T-cell (primary cell): ENCODE results near the gene ADD3. TPM values are rescaled to one million over a fixed set of nuclear protein-coding genes. Genes with fewer than 3 reads are reported as not detected.
A peak's percentile ranks its signal among the peaks of the same experiment; 100 is the strongest.

Experiments
- ATAC-seq, 4 experiments: fragments of 200-7000 bp in 3 of 4; fragments of 150-1000 bp in 1 of 4; cut with Tn5 transposase; replicated peaks in 1 of 4; 1 replicate in 3 of 4; 2 replicates in 1 of 4; pipeline ENCODE4 v1.10.0; 2021; ENCODE audit warnings: moderate library complexity in 3 of 4, mild to moderate bottlenecking in 2 of 4, moderate number of reproducible peaks in 1 of 4
- CTCF ChIA-PET, 2 donors: fragments of 300-600 bp; sonication (Branson Sonifier 250); formaldehyde crosslinking; loops; one replicate each; lab custom pipeline; 2022; ENCODE audit warnings: antibody characterized with exemption in 2 of 2; lab: Charles Lee
- POLR2A ChIA-PET, 2 donors: fragments of 300-600 bp; sonication (Branson Sonifier 250); formaldehyde crosslinking; loops; one replicate each; lab custom pipeline; 2022; ENCODE audit warnings: antibody characterized with exemption in 2 of 2; lab: Charles Lee
- DNase-seq, 35 experiments: peaks; one replicate each; pipeline versions ENCODE4 v3.0.0 to v3.0.0-alpha.2; 2013 to 2023
- H3K27ac ChIP-seq: one replicate; pipeline ENCODE4 v1.5.1; 2013; ENCODE audit warnings: low read length
- H3K27me3 ChIP-seq, 2 experiments: replicated peaks in 1 of 2; 1 replicate in 1 of 2; 2 replicates in 1 of 2; pipeline versions ENCODE4 v1.6.1 to v1.7.0; 2013; ENCODE audit warnings: low read length in 1 of 2, mixed read lengths in 1 of 2; ENCODE audit not compliant: control insufficient read depth in 2 of 2, insufficient read depth in 2 of 2; ENCODE audit errors: extremely low read depth in 1 of 2
- H3K36me3 ChIP-seq, 2 donors: 1 replicate in 1 of 2; 2 replicates in 1 of 2; pipeline versions ENCODE4 v1.6.1 to v1.7.0; 2013; ENCODE audit warnings: low read length in 1 of 2; ENCODE audit not compliant: control insufficient read depth in 2 of 2, insufficient read depth in 1 of 2; ENCODE audit errors: extremely low read depth in 1 of 2
- H3K4me1 ChIP-seq, 2 experiments: 1 replicate in 1 of 2; 2 replicates in 1 of 2; pipeline versions ENCODE4 v1.6.1 to v1.7.0; 2013; ENCODE audit warnings: low read length in 2 of 2, mixed read lengths in 1 of 2; ENCODE audit not compliant: insufficient read depth in 2 of 2, control insufficient read depth in 1 of 2; ENCODE audit errors: extremely low read depth in 1 of 2
- H3K4me3 ChIP-seq, 2 donors: 1 replicate in 1 of 2; 2 replicates in 1 of 2; pipeline versions ENCODE4 v1.5.1 to v1.7.0; 2013; ENCODE audit warnings: mild to moderate bottlenecking in 2 of 2, low read length in 1 of 2, moderate library complexity in 1 of 2; ENCODE audit not compliant: control insufficient read depth in 1 of 2; ENCODE audit errors: extremely low read depth in 1 of 2
- H3K9me3 ChIP-seq: 2 replicates; pipeline ENCODE4 v1.7.0; 2013
- H3K27ac Mint-ChIP-seq, 2 donors: one replicate each; pipeline ENCODE4 v1.8.0; 2020 to 2021; ENCODE audit warnings: mild to moderate bottlenecking in 2 of 2, mixed read lengths in 2 of 2
- H3K27me3 Mint-ChIP-seq, 2 donors: one replicate each; pipeline ENCODE4 v1.8.0; 2021 to 2022; ENCODE audit warnings: mixed read lengths in 2 of 2
- H3K36me3 Mint-ChIP-seq: one replicate; pipeline ENCODE4 v1.8.0; 2021; ENCODE audit warnings: mixed read lengths
- H3K4me1 Mint-ChIP-seq, 3 donors: one replicate each; pipeline ENCODE4 v1.8.0; 2020 to 2022; ENCODE audit warnings: mixed read lengths in 3 of 3, mild to moderate bottlenecking in 1 of 3
- H3K4me3 Mint-ChIP-seq, 3 donors: one replicate each; pipeline ENCODE4 v1.8.0; 2020 to 2022; ENCODE audit warnings: mild to moderate bottlenecking in 3 of 3, mixed read lengths in 3 of 3, moderate library complexity in 3 of 3
- H3K9me3 Mint-ChIP-seq, 3 donors: one replicate each; pipeline ENCODE4 v1.8.0; 2020 to 2022; ENCODE audit warnings: mixed read lengths in 3 of 3
- WGBS: methylation state at CpG from one replicate; pipeline ENCODE4 v1.1.5; 2013; ENCODE audit warnings: missing lambda C conversion rate; ENCODE audit not compliant: insufficient coverage; 5-methylcytosine and 5-hydroxymethylcytosine counted together
- total RNA-seq, 35 experiments: library from RNA in 6 of 35; stranded (reverse) in 6 of 35; fragments of 120-200 nt in 1 of 35; gene quantifications; one replicate each; pipeline versions ENCODE4 v1.2.1 to v1.2.4 and lab custom pipeline; 2013 to 2026

Gene ADD3
- total RNA-seq, 5 donors from 2014 or later (not counting 1 experiment from before 2014, with no cell fraction given) = 296 to 481 (median 303) TPM

DNA sequence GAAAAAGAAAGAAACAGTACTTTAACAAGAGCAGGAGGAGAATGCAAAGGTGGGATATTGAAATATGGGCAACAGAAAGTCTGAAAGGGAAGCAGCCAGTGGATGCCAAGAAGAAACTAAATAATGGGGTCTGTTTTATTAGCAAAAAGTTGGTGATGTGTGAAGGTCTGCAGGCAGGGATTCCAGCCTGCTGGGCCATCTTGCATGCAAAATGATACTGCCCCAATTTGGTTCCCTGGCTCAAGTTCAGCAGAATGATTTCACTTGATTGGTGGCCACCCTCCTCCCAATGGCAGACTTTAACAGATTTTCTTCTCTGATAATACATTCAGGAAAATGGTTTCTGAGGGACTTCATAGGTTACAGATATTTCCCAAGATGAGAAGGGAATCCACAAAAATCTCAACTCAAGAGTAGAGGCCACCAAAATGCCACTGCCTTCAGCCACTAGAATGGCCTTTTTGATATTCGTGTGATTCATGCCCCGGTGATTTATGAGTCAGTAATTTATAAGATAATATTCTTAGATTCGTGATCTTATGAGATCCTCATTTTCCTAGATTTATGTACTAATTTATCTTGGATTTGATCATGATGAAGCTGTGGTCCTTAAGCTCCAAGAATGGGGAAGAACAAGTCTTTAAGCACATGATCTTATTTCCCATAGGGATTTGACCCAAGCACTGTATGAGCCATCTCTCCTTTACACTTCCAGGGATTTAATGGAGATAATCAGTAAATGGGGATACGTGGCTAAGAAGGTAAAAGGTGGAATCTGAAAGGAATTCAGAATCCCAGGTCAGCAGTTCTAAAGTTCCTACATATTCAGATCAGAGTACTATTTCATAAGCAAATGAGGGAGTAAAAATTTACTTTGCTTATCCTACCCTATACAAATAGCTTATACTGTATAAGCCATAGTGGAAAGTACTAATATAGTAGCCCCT, 32.3 kb upstream of the ADD3 start:
- ATAC-seq (no peak), DNase-seq (no peak)
- peaks cover 0 to 1% of the 10 kb centered on the region in 2 donors for H3K27me3 Mint-ChIP-seq
- CTCF ChIA-PET = interaction anchor here (0.6 to 1.4 kb wide), 13 partner anchors 11 to 246 kb away, joined by 3 to 6 read pairs (median 3); partner anchors contain the start of gene ADD3 (in 1 of the 2)
- whole genome bisulfite sequencing = no CpG with 5 or more reads among the region's 4 CpGs
- Histone ChIP-seq H3K36me3 (no peaks in the 10 kb centered on the region), H3K4me3 (no peak overlapping the region), H3K9me3 (no peaks in the 10 kb centered on the region), H3K27me3 (no peaks in the 10 kb centered on the region), H3K4me1 (peaks cover 2 to 3% of the 10 kb centered on the region in 2 experiments), H3K27ac (no peak overlapping the region)
- no peak overlapping the region for H3K27ac Mint-ChIP-seq
- POLR2A ChIA-PET = interaction anchor here in 1 of 2 donors (0.6 kb wide), 1 partner anchor 16 kb away, joined by 3 read pairs; no protein-coding TSS in a partner anchor
- peaks cover 8 to 15% (median 11%) of the 10 kb centered on the region in 3 donors for H3K4me1 Mint-ChIP-seq
- no peaks in the 10 kb centered on the region for H3K9me3 Mint-ChIP-seq
- no peaks in the 10 kb centered on the region for H3K36me3 Mint-ChIP-seq
- no peak overlapping the region for H3K4me3 Mint-ChIP-seq

- peaks cover 0 to 1% of the 10 kb centered on the region in 2 donors for H3K27me3 Mint-ChIP-seq
- no peaks in the 10 kb centered on the region for H3K36me3 Mint-ChIP-seq
- peaks cover 11 to 15% (median 11%) of the 10 kb centered on the region in 3 donors for H3K4me1 Mint-ChIP-seq
- H3K4me3 Mint-ChIP-seq = no peak overlapping the region
- ChIA-PET CTCF (interaction anchor here (0.5 to 1.4 kb wide), 16 partner anchors 12 to 245 kb away, joined by 3 to 6 read pairs (median 3); partner anchors contain the start of gene ADD3 (in 1 of the 2)), POLR2A (interaction anchor here in 1 of 2 donors (0.6 kb wide), 1 partner anchor 17 kb away, joined by 3 read pairs; no protein-coding TSS in a partner anchor)
- Histone ChIP-seq H3K27me3 (no peaks in the 10 kb centered on the region), H3K4me3 (no peak overlapping the region), H3K4me1 (peaks cover 2 to 3% of the 10 kb centered on the region in 2 experiments), H3K27ac (no peak overlapping the region), H3K36me3 (no peaks in the 10 kb centered on the region), H3K9me3 (no peaks in the 10 kb centered on the region)
- WGBS = no CpG with 5 or more reads among the region's 2 CpGs
- DNase-seq (no peak), ATAC-seq (no peak)
- H3K27ac Mint-ChIP-seq = no peak overlapping the region
- H3K9me3 Mint-ChIP-seq = no peaks in the 10 kb centered on the region
Measured at GRCh38 chr10:109976681-109977080, 31.1 kb upstream of the ADD3 start.

DNA sequence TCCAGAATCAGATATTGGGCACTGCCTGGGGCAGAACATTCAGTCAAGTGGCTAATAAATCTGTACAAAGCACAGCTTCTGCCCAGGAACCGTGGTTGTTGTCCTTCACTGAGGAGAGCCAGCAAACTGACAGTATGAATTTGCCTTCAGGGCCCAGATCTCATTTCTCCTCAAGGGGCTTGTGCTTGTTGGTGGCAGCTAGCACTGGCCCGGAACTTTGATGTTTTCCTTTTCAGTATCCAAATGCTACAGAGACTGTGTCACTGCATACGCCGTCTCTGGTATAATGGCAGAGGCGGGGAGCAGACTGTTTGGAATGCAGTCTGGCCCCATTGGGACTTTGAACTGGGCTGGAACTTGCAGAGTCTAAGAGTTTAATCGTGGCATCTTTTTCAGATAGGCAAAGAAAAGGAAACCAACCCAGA, 30.4 kb upstream of the ADD3 start:
- no peaks in the 10 kb centered on the region for H3K36me3 Mint-ChIP-seq
- DNase-seq (no peak), ATAC-seq (no peak)
- Histone ChIP-seq H3K9me3 (no peaks in the 10 kb centered on the region), H3K27ac (no peak overlapping the region), H3K27me3 (no peaks in the 10 kb centered on the region), H3K4me3 (no peak overlapping the region), H3K36me3 (no peaks in the 10 kb centered on the region), H3K4me1 (peaks cover 2 to 3% of the 10 kb centered on the region in 2 experiments)
- POLR2A ChIA-PET = no interaction called here
- H3K27me3 Mint-ChIP-seq = no peaks in the 10 kb centered on the region
- H3K27ac Mint-ChIP-seq = no peak overlapping the region
- peaks cover 11 to 15% (median 11%) of the 10 kb centered on the region in 3 donors for H3K4me1 Mint-ChIP-seq
- CTCF ChIA-PET = interaction anchor here (0.5 to 3.2 kb wide), 3 partner anchors 32 to 94 kb away, joined by 4 to 11 read pairs (median 8); no protein-coding TSS in a partner anchor
- H3K4me3 Mint-ChIP-seq = no peak overlapping the region
- H3K9me3 Mint-ChIP-seq = no peaks in the 10 kb centered on the region
- WGBS = 94% methylated on average over 4 of the region's 6 CpGs

- no peaks in the 10 kb centered on the region for H3K36me3 Mint-ChIP-seq
- no peaks in the 10 kb centered on the region for H3K9me3 Mint-ChIP-seq
- no peak overlapping the region for H3K4me3 ChIP-seq
- H3K27ac Mint-ChIP-seq = no peak overlapping the region
- CTCF ChIA-PET = interaction anchor here (0.6 to 3.2 kb wide), 17 partner anchors 10 to 130 kb away, joined by 3 to 11 read pairs (median 3); no protein-coding TSS in a partner anchor
- no peak overlapping the region for H3K4me3 Mint-ChIP-seq
- peak in 3 of 4 experiments; percentile 40 to 53 (median 46) for ATAC-seq
- WGBS = no CpG with 5 or more reads among the region's 6 CpGs
- H3K4me1 Mint-ChIP-seq = peaks cover 11 to 15% (median 11%) of the 10 kb centered on the region in 3 donors
- H3K27me3 Mint-ChIP-seq = no peaks in the 10 kb centered on the region
- no peaks in the 10 kb centered on the region for H3K36me3 ChIP-seq
- no peaks in the 10 kb centered on the region for H3K27me3 ChIP-seq
- H3K27ac ChIP-seq = no peak overlapping the region
- H3K9me3 ChIP-seq = no peaks in the 10 kb centered on the region
- POLR2A ChIA-PET = no interaction called here
- peak; percentile 18 to 80 (median 53) for DNase-seq
- peaks cover 2 to 3% of the 10 kb centered on the region in 2 experiments for H3K4me1 ChIP-seq
Measured at GRCh38 chr10:109978481-109978880, 29.3 kb upstream of the ADD3 start.

DNA sequence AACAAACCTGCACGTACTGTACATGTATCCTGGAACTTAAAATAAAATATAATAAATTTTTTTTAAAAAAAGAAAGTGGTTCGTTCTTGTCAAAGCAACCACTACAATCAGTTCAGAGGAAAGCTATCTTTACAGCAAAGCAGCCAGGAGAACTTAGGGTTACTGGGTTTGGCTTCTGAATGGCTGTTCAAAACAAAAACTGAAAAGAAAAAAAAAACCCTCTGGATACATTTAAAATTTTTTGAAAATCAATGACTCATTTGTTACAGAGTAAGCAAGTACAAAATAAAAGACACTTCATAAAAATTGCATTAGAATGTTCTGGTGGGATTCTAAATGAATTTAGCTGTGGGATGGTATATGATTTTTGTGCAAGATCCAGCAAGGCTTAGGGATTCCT, 28.6 kb upstream of the ADD3 start:
- peaks cover 11 to 15% (median 11%) of the 10 kb centered on the region in 3 donors for H3K4me1 Mint-ChIP-seq
- ATAC-seq = no peak
- no peak overlapping the region for H3K27ac ChIP-seq
- H3K4me3 Mint-ChIP-seq = no peak overlapping the region
- ChIA-PET CTCF (interaction anchor here (0.5 to 3.2 kb wide), 16 partner anchors 9 to 492 kb away, joined by 3 to 11 read pairs (median 4); no protein-coding TSS in a partner anchor), POLR2A (interaction anchor here in 1 of 2 donors (0.7 kb wide), 1 partner anchor 31 kb away, joined by 3 read pairs; no protein-coding TSS in a partner anchor)
- no peaks in the 10 kb centered on the region for H3K27me3 Mint-ChIP-seq
- H3K27ac Mint-ChIP-seq = no peak overlapping the region
- H3K36me3 ChIP-seq = no peaks in the 10 kb centered on the region
- H3K4me3 ChIP-seq = no peak overlapping the region
- no peak for DNase-seq
- no peaks in the 10 kb centered on the region for H3K27me3 ChIP-seq
- H3K9me3 ChIP-seq = no peaks in the 10 kb centered on the region
- no peaks in the 10 kb centered on the region for H3K9me3 Mint-ChIP-seq
- WGBS = no CpG with 5 or more reads among the region's 2 CpGs
- no peaks in the 10 kb centered on the region for H3K36me3 Mint-ChIP-seq
- peaks cover 2 to 3% of the 10 kb centered on the region in 2 experiments for H3K4me1 ChIP-seq

DNA sequence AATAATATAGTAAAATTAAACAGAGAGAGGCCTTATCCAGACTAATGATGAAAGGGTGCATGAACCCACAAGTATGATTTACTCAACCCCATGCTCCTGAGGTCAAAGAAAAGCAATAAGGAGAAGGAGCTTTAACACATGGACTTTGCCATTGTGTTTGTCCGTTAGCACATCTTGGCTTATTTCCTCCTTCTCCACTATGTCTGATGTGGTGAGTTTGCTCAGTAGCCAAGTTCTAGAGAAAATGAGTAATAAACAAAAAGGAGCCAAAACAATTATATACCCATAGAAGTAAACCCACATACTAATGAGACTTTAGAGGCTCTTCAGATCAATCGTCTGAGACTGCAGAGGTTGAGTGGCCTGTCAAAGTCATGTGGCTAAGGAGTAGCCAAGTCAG, 26.1 kb upstream of the ADD3 start:
- Mint-ChIP-seq H3K27me3 (no peaks in the 10 kb centered on the region), H3K9me3 (peaks cover 0 to 7% (median 4%) of the 10 kb centered on the region in 3 donors), H3K27ac (no peak overlapping the region), H3K4me1 (peaks cover 11 to 13% (median 11%) of the 10 kb centered on the region in 3 donors), H3K4me3 (no peak overlapping the region), H3K36me3 (peaks cover 5% of the 10 kb centered on the region)
- CTCF ChIA-PET = interaction anchor here (1.2 to 1.9 kb wide), 5 partner anchors 10 to 115 kb away, joined by 3 to 6 read pairs (median 4); no protein-coding TSS in a partner anchor
- no peaks in the 10 kb centered on the region for H3K27me3 ChIP-seq
- DNase-seq = no peak
- no CpG with 5 or more reads among the region's 2 CpGs for WGBS
- H3K36me3 ChIP-seq = no peaks in the 10 kb centered on the region
- peaks cover 2 to 3% of the 10 kb centered on the region in 2 experiments for H3K4me1 ChIP-seq
- no peaks in the 10 kb centered on the region for H3K9me3 ChIP-seq
- H3K27ac ChIP-seq = no peak overlapping the region
- POLR2A ChIA-PET = no interaction called here
- no peak for ATAC-seq
- H3K4me3 ChIP-seq = no peak overlapping the region
